ENCODE results near the gene DENND2A. TPM values are rescaled to one million over a fixed set of nuclear protein-coding genes. Genes with fewer than 3 reads are reported as not detected.

DENND2A gene
- total RNA-seq: 29.8 and 33.7 TPM in 2 replicates
- long read RNA-seq, partial matches to known transcripts: 1 of 8 reads
- long read RNA-seq, other reads (novel, unspliced or antisense): 5 of 8 reads

- no peak for TF ChIP-seq CTCF (conservative IDR thresholded peaks at IDR 0.05)
- DNase-seq (ENCODE audit: low read depth, low spot score): peak; percentile 70
- no peaks in the 10 kb centered on the region for H3K36me3 Mint-ChIP-seq (ENCODE audit: low read depth)
- peak within 1 kb of the TSS; percentile 99 for H3K27ac Mint-ChIP-seq (ENCODE audit: unreplicated experiment)
- H3K4me1 Mint-ChIP-seq: peaks cover 43% of the 10 kb centered on the region
- H3K9me3 Mint-ChIP-seq: no peaks in the 10 kb centered on the region
- peaks cover 4% of the 10 kb centered on the region for H3K27me3 Mint-ChIP-seq (ENCODE audit: low read depth)
- H3K4me3 Mint-ChIP-seq: peak within 1 kb of the TSS; percentile 99
Observed at GRCh38 chr7:140640727-140641523, at the start of gene DENND2A. DENND2A (minus strand) TSS chr7:140640813; CDS start chr7:140602397, 38,416 bp downstream.

GRCh38 chr7:140689199-140690152 lies 48.9 kb upstream of the DENND2A start:
- Mint-ChIP-seq H3K4me3 (peak overlapping the region; percentile 47), H3K36me3 (ENCODE audit: low read depth) (no peaks in the 10 kb centered on the region), H3K27me3 (ENCODE audit: low read depth) (no peaks in the 10 kb centered on the region), H3K9me3 (no peaks in the 10 kb centered on the region), H3K4me1 (peaks cover 1% of the 10 kb centered on the region), H3K27ac (ENCODE audit: unreplicated experiment) (no peak overlapping the region)
- TF ChIP-seq CTCF (conservative IDR thresholded peaks at IDR 0.05): no peak
- DNase-seq (ENCODE audit: low read depth, low spot score): no peak

GRCh38 chr7:140688341-140688740 lies 47.7 kb upstream of the DENND2A start:
- no peak overlapping the region for H3K27ac Mint-ChIP-seq (ENCODE audit: unreplicated experiment)
- TF ChIP-seq CTCF (conservative IDR thresholded peaks at IDR 0.05): no peak
- H3K4me1 Mint-ChIP-seq: peaks cover 13% of the 10 kb centered on the region
- no peaks in the 10 kb centered on the region for H3K27me3 Mint-ChIP-seq (ENCODE audit: low read depth)
- H3K36me3 Mint-ChIP-seq (ENCODE audit: low read depth): peaks cover 3% of the 10 kb centered on the region
- H3K9me3 Mint-ChIP-seq: no peaks in the 10 kb centered on the region
- no peak overlapping the region for H3K4me3 Mint-ChIP-seq
- DNase-seq (ENCODE audit: low read depth, low spot score): no peak

GRCh38 chr7:140686921-140687320 lies 46.3 kb upstream of the DENND2A start:
- Mint-ChIP-seq H3K4me1 (peaks cover 21% of the 10 kb centered on the region), H3K27me3 (ENCODE audit: low read depth) (no peaks in the 10 kb centered on the region), H3K36me3 (ENCODE audit: low read depth) (peaks cover 6% of the 10 kb centered on the region), H3K9me3 (no peaks in the 10 kb centered on the region), H3K27ac (ENCODE audit: unreplicated experiment) (no peak overlapping the region), H3K4me3 (no peak overlapping the region)
- DNase-seq (ENCODE audit: low read depth, low spot score): no peak
- TF ChIP-seq CTCF (conservative IDR thresholded peaks at IDR 0.05): no peak

- no peak for DNase-seq (ENCODE audit: low read depth, low spot score)
- no peaks in the 10 kb centered on the region for H3K9me3 Mint-ChIP-seq
- no peak overlapping the region for H3K4me3 Mint-ChIP-seq
- H3K36me3 Mint-ChIP-seq (ENCODE audit: low read depth): peaks cover 10% of the 10 kb centered on the region
- H3K27ac Mint-ChIP-seq (ENCODE audit: unreplicated experiment): no peak overlapping the region
- peaks cover 22% of the 10 kb centered on the region for H3K4me1 Mint-ChIP-seq
- H3K27me3 Mint-ChIP-seq (ENCODE audit: low read depth): no peaks in the 10 kb centered on the region
- TF ChIP-seq CTCF (conservative IDR thresholded peaks at IDR 0.05): no peak
Observed at GRCh38 chr7:140685407-140686087, 44.9 kb upstream of the DENND2A start.
